HCT116 (cell line): ENCODE data around the gene RGP1. TPM values are rescaled to one million over a fixed set of nuclear protein-coding genes. Genes with fewer than 3 reads are reported as not detected.
A peak's percentile ranks its signal among the peaks of the same experiment; 100 is the strongest.

Experiments used
- ATAC-seq: fragments of 200-7000 bp; cut with Tn5 transposase; 2 replicates; pipeline ENCODE4 v1.9.1; 2020; ENCODE audit warnings: mild to moderate bottlenecking, moderate library complexity
- BruUV-seq: library from RNA; stranded (reverse); fragments of 400-500 nt; replicated peaks from 2 replicates; lab custom pipeline; 2021; lab: Mats Ljungman, UMichigan
- CTCF ChIA-PET: fragments of 300-600 bp; sonication (Branson Sonifier 250); formaldehyde crosslinking; loops from one replicate; lab custom pipeline; 2021; ENCODE audit warnings: antibody characterized with exemption; lab: Charles Lee
- POLR2A ChIA-PET: fragments of 300-600, 350-600 bp; sonication (Branson Sonifier 250); formaldehyde crosslinking; loops from one replicate; lab custom pipeline; 2021; ENCODE audit warnings: antibody characterized with exemption; lab: Charles Lee
- RAD21 ChIA-PET, 2 experiments: fragments of 300-600 bp; sonication (Branson Sonifier 250); formaldehyde crosslinking; loops; one replicate each; lab custom pipeline; 2023; ENCODE audit warnings: low total read pairs in 2 of 2; ENCODE audit not compliant: uncharacterized antibody in 2 of 2, unreplicated experiment in 2 of 2, low non-redundant PET in 1 of 2; lab: Charles Lee
- DNase-seq: peaks from one replicate; pipeline ENCODE4 v3.0.0-alpha.2; 2010; ENCODE audit warnings: low read depth, low spot score
- H2AFZ ChIP-seq: fragments of 200-600 bp; shearing (Covaris generic), sonication (generic); 2 replicates; pipeline ENCODE4 v1.6.1; 2017; ENCODE audit warnings: low read depth, mixed run types, mixed read lengths, antibody characterized with exemption, low read length; ENCODE audit not compliant: poor library complexity, severe bottlenecking
- H3K27ac ChIP-seq: 2 replicates; pipeline ENCODE4 v1.5.1; 2012; ENCODE audit warnings: low read depth, low read length
- H3K27me3 ChIP-seq: fragments of 200-600 bp; sonication (generic); 2 replicates; pipeline ENCODE4 v1.6.1; 2016; ENCODE audit warnings: mixed run types, low read length, mixed read lengths; ENCODE audit not compliant: insufficient read depth
- H3K36me3 ChIP-seq, 2 experiments: fragments of 200-500 bp in 1 of 2; fragments of 200-600 bp in 1 of 2; sonication (Bioruptor generic) in 1 of 2; sonication (generic) in 1 of 2; 2 replicates each; pipeline versions ENCODE4 v1.5.1 to v1.6.1; 2014 to 2016; ENCODE audit warnings: low read length in 2 of 2, inconsistent platforms in 1 of 2, mixed read lengths in 1 of 2, mixed run types in 1 of 2; ENCODE audit not compliant: insufficient read depth in 2 of 2, control insufficient read depth in 1 of 2
- H3K4me1 ChIP-seq, 2 experiments: fragments of 200-600 bp in 1 of 2; sonication (generic) in 1 of 2; 2 replicates each; pipeline versions ENCODE4 v1.5.1 to v1.6.1; 2012 to 2017; ENCODE audit warnings: low read length in 2 of 2, inconsistent platforms in 1 of 2, mild to moderate bottlenecking in 1 of 2, mixed read lengths in 1 of 2, mixed run types in 1 of 2, moderate library complexity in 1 of 2; ENCODE audit not compliant: insufficient read depth in 2 of 2, control insufficient read depth in 1 of 2
- H3K4me2 ChIP-seq: fragments of 200-600 bp; sonication (generic); 2 replicates; pipeline ENCODE4 v1.6.1; 2017; ENCODE audit warnings: mixed run types, low read length, mixed read lengths
- H3K4me3 ChIP-seq, 2 experiments: fragments of 200-600 bp in 1 of 2; sonication (generic) in 1 of 2; replicated peaks in 1 of 2; 2 replicates each; pipeline ENCODE4 v1.5.1; 2011 to 2016; ENCODE audit warnings: low read length in 2 of 2, control low read depth in 1 of 2, low read depth in 1 of 2, mild to moderate bottlenecking in 1 of 2, mixed read lengths in 1 of 2, mixed run types in 1 of 2
- H3K79me2 ChIP-seq: fragments of 200-600 bp; sonication (generic); 2 replicates; pipeline ENCODE4 v1.6.1; 2017; ENCODE audit warnings: mild to moderate bottlenecking, mixed run types, low read length, moderate library complexity, mixed read lengths; ENCODE audit not compliant: insufficient read depth
- H3K9ac ChIP-seq: fragments of 200-600 bp; sonication (generic); 2 replicates; pipeline ENCODE4 v1.6.1; 2016; ENCODE audit warnings: low read length, mixed read lengths
- H3K9me2 ChIP-seq: fragments of 200-600 bp; sonication (generic), shearing (Covaris generic); 2 replicates; pipeline ENCODE4 v1.6.1; 2017; ENCODE audit warnings: mixed run types, mild to moderate bottlenecking, moderate library complexity; ENCODE audit not compliant: insufficient read depth
- H3K9me3 ChIP-seq, 2 experiments: fragments of 200-500 bp in 1 of 2; fragments of 200-600 bp in 1 of 2; sonication (Bioruptor generic) in 1 of 2; sonication (generic) in 1 of 2; 2 replicates each; pipeline ENCODE4 v1.6.1; 2014 to 2017; ENCODE audit warnings: low read length in 2 of 2, mixed read lengths in 2 of 2, inconsistent platforms in 1 of 2, low read depth in 1 of 2, mild to moderate bottlenecking in 1 of 2, mixed run types in 1 of 2, moderate library complexity in 1 of 2; ENCODE audit not compliant: control insufficient read depth in 1 of 2, insufficient read depth in 1 of 2
- H4K20me1 ChIP-seq: fragments of 200-600 bp; sonication (generic), shearing (Covaris generic); 2 replicates; pipeline ENCODE4 v1.6.1; 2017; ENCODE audit warnings: mixed run types, mild to moderate bottlenecking, moderate library complexity; ENCODE audit not compliant: insufficient read depth
- FOSL1 ChIP-seq: IDR thresholded peaks from 2 replicates; pipeline ENCODE4 v1.6.1; 2012; ENCODE audit warnings: low read depth
- RAD21 ChIP-seq: IDR thresholded peaks from 2 replicates; pipeline ENCODE4 v1.6.1; 2012; ENCODE audit warnings: low read depth, mild to moderate bottlenecking
- SRF ChIP-seq: IDR thresholded peaks from 2 replicates; pipeline ENCODE4 v1.6.1; 2012; ENCODE audit warnings: low read depth
- TCF7L2 ChIP-seq: IDR thresholded peaks from 2 replicates; pipeline ENCODE4 v1.7.0; 2011; ENCODE audit warnings: borderline replicate concordance, inconsistent platforms; ENCODE audit not compliant: insufficient read depth, insufficient read length; ENCODE audit errors: extremely low read depth
- YY1 ChIP-seq: IDR thresholded peaks from 2 replicates; pipeline ENCODE4 v1.6.1; 2011; ENCODE audit warnings: low read length, low read depth, moderate library complexity, mild to moderate bottlenecking; ENCODE audit not compliant: insufficient replicate concordance; ENCODE audit errors: extremely low read depth
- intact Hi-C: fragments of 100-400 bp; cut with micrococcal nuclease; formaldehyde crosslinking; loops from 2 replicates; pipeline ENCODE4 v1.10.0; 2022
- total RNA-seq: library from RNA; stranded (reverse); gene quantifications from one replicate; pipeline ENCODE4 v1.2.1, GENCODE V29; 2021; ENCODE audit not compliant: unreplicated experiment
- TF ChIP-seq, protein P1 (sequence below): IDR thresholded peaks from 2 replicates; pipeline ENCODE4 v1.6.1; 2011; ENCODE audit warnings: mild to moderate bottlenecking, low read length, moderate library complexity; ENCODE audit not compliant: insufficient replicate concordance; ENCODE audit errors: extremely low read depth
- TF ChIP-seq, protein P2 (sequence below): IDR thresholded peaks from 2 replicates; pipeline ENCODE4 v1.6.1; 2012; ENCODE audit warnings: low read depth
- TF ChIP-seq, protein P3 (sequence below), 3 experiments: fragments of 200-600 bp in 1 of 3; sonication (generic) in 1 of 3; IDR thresholded peaks in 2 of 3; conservative IDR thresholded peaks in 1 of 3; 2 replicates each; pipeline ENCODE4 v1.5.1; 2012 to 2017; ENCODE audit warnings: low read depth in 2 of 3, low read length in 2 of 3, antibody characterized with exemption in 1 of 3, borderline replicate concordance in 1 of 3, control low read depth in 1 of 3, mild to moderate bottlenecking in 1 of 3, mixed read lengths in 1 of 3, mixed run types in 1 of 3, moderate library complexity in 1 of 3; ENCODE audit not compliant: insufficient read depth in 1 of 3

Gene RGP1
- total RNA-seq, 1 experiment from 2014 or later: 32.6 TPM

DNA sequence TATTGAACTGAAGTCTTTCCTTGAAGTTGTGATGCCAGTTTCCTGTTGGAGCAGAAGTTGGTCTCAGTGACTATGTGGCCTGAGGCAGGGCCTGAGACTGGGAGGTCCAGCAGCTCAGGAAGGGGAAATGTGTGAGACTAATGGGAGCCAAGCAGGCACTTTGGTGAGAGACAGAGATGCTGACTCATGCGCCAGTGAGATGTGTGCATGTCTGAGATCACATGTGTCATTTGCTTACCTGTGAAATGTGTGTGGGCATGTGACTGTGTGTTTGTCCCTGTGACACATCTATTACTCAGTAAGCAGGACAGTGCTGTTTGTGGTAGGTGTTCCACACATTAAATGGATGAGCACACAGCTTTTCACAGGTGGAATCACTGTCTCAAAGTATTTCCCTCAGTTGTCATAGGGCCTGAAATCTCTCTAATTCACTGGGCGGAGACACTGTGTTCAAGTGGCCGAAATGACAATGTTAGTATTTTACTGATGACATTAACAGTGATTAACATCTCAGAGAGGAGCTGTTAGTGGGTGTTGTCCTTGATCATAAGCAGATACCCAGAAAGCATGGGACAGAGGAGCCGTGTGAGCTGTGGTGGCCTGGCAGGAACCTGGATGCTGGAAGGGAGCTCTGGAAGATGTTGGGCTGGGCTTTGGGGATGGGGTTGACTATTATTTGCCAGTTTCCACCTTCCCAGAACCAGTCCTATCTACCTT, 49.7 kb downstream of the RGP1 start:
- no TSS peak for BruUV-seq
- RAD21 ChIA-PET: no interaction called here
- Histone ChIP-seq H2AFZ (no peak overlapping the region), H3K9ac (no peak overlapping the region), H3K79me2 (no peaks in the 10 kb centered on the region), H3K4me1 (peaks cover 0 to 27% of the 10 kb centered on the region in 2 experiments; a peak in 2 of 4 replicates), H4K20me1 (no peaks in the 10 kb centered on the region)
- intact Hi-C loops: no loop called here
- peak; percentile 38; the same call in 1 of the 2 replicates for ATAC-seq
- CTCF ChIA-PET: interaction anchor here (1.0 to 1.8 kb wide), 3 partner anchors 9 to 83 kb away, joined by 3 to 8 read pairs (median 7); no protein-coding TSS in a partner anchor
- TF ChIP-seq RAD21: no peak
- 0 out of 2 replicates have a peak, but pooled peaks have one; percentile 3 for TF ChIP-seq FOSL1
- TF ChIP-seq, all 23 proteins: peak for 1
- no peak for DNase-seq
- Histone ChIP-seq H3K36me3 (0 out of 4 replicates have a peak, but pooled peaks cover 0 to 7% of the 10 kb centered on the region in 2 experiments), H3K4me3 (no peak overlapping the region), H3K27me3 (no peaks in the 10 kb centered on the region), H3K4me2 (peak overlapping the region; percentile 6; the same call in 1 of the 2 replicates), H3K9me3 (no peaks in the 10 kb centered on the region), H3K9me2 (no peaks in the 10 kb centered on the region), H3K27ac (no peak overlapping the region)
- POLR2A ChIA-PET: interaction anchor here (1.0 kb wide), 1 partner anchor 10 kb away, joined by 4 read pairs; no protein-coding TSS in a partner anchor

DNA sequence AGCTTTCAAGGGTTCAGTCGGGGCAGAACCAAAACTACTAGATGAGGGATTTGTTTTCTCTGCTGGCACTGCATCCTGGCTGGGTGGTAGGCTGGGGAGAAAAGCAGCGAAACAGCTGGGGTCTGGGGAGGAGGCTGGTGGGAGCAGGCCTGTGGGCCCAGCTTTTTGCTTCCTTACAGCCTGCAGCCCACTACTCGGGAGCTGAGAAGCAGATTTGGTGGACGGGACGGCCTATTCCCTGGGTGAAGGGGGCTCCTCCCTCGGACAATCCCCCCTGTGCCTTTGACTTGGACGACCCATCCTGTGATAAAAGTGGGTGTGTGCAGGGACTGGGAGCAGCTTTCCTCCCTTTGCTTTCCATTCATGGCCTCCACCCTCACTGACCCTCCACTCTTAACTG, 51.4 kb downstream of the RGP1 start:
- RAD21 ChIA-PET: no interaction called here
- H3K79me2 ChIP-seq: no peaks in the 10 kb centered on the region
- H2AFZ ChIP-seq: no peak overlapping the region
- POLR2A ChIA-PET: interaction anchor here (1.4 kb wide), 1 partner anchor 13 kb away, joined by 3 read pairs; no protein-coding TSS in a partner anchor
- DNase-seq (no peak), ATAC-seq (no peak)
- H3K4me3 ChIP-seq: no peak overlapping the region
- H3K4me1 ChIP-seq: peaks cover 0 to 21% of the 10 kb centered on the region in 2 experiments; a peak in 2 of 4 replicates
- H3K27me3 ChIP-seq: no peaks in the 10 kb centered on the region
- CTCF ChIA-PET: interaction anchor here (1.0 kb wide), 1 partner anchor 10 kb away, joined by 4 read pairs; no protein-coding TSS in a partner anchor
- H4K20me1 ChIP-seq: no peaks in the 10 kb centered on the region
- H3K9ac ChIP-seq: no peak overlapping the region
- no peaks in the 10 kb centered on the region for H3K9me2 ChIP-seq
- H3K9me3 ChIP-seq: no peaks in the 10 kb centered on the region
- intact Hi-C loops: no loop called here
- no peak overlapping the region for H3K4me2 ChIP-seq
- 0 out of 4 replicates have a peak, but pooled peaks cover 0 to 7% of the 10 kb centered on the region in 2 experiments for H3K36me3 ChIP-seq
- H3K27ac ChIP-seq: no peak overlapping the region
- BruUV-seq: no TSS peak
- no peak for TF ChIP-seq YY1
- TF ChIP-seq, protein P1, sequence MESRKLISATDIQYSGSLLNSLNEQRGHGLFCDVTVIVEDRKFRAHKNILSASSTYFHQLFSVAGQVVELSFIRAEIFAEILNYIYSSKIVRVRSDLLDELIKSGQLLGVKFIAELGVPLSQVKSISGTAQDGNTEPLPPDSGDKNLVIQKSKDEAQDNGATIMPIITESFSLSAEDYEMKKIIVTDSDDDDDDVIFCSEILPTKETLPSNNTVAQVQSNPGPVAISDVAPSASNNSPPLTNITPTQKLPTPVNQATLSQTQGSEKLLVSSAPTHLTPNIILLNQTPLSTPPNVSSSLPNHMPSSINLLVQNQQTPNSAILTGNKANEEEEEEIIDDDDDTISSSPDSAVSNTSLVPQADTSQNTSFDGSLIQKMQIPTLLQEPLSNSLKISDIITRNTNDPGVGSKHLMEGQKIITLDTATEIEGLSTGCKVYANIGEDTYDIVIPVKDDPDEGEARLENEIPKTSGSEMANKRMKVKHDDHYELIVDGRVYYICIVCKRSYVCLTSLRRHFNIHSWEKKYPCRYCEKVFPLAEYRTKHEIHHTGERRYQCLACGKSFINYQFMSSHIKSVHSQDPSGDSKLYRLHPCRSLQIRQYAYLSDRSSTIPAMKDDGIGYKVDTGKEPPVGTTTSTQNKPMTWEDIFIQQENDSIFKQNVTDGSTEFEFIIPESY: no peak
- TF ChIP-seq SRF: no peak
- TF ChIP-seq, protein P2, sequence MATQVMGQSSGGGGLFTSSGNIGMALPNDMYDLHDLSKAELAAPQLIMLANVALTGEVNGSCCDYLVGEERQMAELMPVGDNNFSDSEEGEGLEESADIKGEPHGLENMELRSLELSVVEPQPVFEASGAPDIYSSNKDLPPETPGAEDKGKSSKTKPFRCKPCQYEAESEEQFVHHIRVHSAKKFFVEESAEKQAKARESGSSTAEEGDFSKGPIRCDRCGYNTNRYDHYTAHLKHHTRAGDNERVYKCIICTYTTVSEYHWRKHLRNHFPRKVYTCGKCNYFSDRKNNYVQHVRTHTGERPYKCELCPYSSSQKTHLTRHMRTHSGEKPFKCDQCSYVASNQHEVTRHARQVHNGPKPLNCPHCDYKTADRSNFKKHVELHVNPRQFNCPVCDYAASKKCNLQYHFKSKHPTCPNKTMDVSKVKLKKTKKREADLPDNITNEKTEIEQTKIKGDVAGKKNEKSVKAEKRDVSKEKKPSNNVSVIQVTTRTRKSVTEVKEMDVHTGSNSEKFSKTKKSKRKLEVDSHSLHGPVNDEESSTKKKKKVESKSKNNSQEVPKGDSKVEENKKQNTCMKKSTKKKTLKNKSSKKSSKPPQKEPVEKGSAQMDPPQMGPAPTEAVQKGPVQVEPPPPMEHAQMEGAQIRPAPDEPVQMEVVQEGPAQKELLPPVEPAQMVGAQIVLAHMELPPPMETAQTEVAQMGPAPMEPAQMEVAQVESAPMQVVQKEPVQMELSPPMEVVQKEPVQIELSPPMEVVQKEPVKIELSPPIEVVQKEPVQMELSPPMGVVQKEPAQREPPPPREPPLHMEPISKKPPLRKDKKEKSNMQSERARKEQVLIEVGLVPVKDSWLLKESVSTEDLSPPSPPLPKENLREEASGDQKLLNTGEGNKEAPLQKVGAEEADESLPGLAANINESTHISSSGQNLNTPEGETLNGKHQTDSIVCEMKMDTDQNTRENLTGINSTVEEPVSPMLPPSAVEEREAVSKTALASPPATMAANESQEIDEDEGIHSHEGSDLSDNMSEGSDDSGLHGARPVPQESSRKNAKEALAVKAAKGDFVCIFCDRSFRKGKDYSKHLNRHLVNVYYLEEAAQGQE: no peak
- TF ChIP-seq TCF7L2: no peak
- TF ChIP-seq, protein P3, sequence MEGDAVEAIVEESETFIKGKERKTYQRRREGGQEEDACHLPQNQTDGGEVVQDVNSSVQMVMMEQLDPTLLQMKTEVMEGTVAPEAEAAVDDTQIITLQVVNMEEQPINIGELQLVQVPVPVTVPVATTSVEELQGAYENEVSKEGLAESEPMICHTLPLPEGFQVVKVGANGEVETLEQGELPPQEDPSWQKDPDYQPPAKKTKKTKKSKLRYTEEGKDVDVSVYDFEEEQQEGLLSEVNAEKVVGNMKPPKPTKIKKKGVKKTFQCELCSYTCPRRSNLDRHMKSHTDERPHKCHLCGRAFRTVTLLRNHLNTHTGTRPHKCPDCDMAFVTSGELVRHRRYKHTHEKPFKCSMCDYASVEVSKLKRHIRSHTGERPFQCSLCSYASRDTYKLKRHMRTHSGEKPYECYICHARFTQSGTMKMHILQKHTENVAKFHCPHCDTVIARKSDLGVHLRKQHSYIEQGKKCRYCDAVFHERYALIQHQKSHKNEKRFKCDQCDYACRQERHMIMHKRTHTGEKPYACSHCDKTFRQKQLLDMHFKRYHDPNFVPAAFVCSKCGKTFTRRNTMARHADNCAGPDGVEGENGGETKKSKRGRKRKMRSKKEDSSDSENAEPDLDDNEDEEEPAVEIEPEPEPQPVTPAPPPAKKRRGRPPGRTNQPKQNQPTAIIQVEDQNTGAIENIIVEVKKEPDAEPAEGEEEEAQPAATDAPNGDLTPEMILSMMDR (IDR thresholded peaks at IDR 0.05 in 2 of 3, conservative IDR thresholded peaks at IDR 0.05 in 1 of 3; ENCODE audit: borderline replicate concordance in 1 of 3, insufficient read depth in 1 of 3, low read depth in 2 of 3, low read length in 2 of 3): no peak
